Kidney epithelial cell (primary cell): ENCODE measurements around the gene NCKAP5. TPM values are rescaled to one million over a fixed set of nuclear protein-coding genes. Genes with fewer than 3 reads are reported as not detected.

ENCODE experiments used
- DNase-seq: peaks from one replicate; pipeline ENCODE4 v3.0.0-alpha.2; 2010; ENCODE audit warnings: low read depth
- H3K27me3 ChIP-seq: 2 replicates; pipeline ENCODE4 v1.6.0; 2011; ENCODE audit warnings: low read length; ENCODE audit not compliant: control insufficient read depth, insufficient read depth
- H3K36me3 ChIP-seq: 2 replicates; pipeline ENCODE4 v1.5.1; 2011; ENCODE audit warnings: low read length; ENCODE audit not compliant: control insufficient read depth, insufficient read depth
- H3K4me3 ChIP-seq: 2 replicates; pipeline ENCODE4 v1.5.1; 2011; ENCODE audit warnings: low read depth, mild to moderate bottlenecking, control low read depth, low read length
- CTCF ChIP-seq: IDR thresholded peaks from 2 replicates; pipeline ENCODE4 v1.5.1; 2011; ENCODE audit warnings: mild to moderate bottlenecking, moderate library complexity, low read length, control low read depth, inconsistent platforms; ENCODE audit not compliant: insufficient read depth, poor library complexity, severe bottlenecking
- total RNA-seq: library from RNA; depleted of rRNA; stranded (reverse); fragments of >200 nt; gene quantifications from 2 replicates; pipeline ENCODE4 v1.2.3, GENCODE V29; 2015

Gene NCKAP5
- total RNA-seq, 1 donor from 2014 or later, result 0.33 TPM

DNA sequence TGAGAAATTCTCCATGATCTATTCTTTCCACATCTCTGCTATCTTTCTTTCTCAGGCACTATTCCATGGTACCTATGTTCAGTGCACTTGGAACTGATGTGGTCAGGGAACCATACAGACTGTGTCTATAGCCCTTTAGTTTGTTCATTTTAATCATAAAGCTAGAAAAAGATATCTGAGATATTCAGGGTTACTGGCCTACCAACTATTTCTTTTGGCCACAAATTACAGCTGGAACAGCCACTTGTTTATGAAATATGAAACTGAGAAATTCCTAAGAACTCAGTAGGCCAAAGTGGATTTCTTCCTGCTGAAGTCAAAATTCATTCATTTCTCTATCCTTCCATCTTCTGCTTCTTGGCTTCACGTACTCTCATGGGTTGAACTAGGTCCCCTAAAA lies 875.4 kb downstream of the NCKAP5 start:
- TF ChIP-seq CTCF, result no peak

DNA sequence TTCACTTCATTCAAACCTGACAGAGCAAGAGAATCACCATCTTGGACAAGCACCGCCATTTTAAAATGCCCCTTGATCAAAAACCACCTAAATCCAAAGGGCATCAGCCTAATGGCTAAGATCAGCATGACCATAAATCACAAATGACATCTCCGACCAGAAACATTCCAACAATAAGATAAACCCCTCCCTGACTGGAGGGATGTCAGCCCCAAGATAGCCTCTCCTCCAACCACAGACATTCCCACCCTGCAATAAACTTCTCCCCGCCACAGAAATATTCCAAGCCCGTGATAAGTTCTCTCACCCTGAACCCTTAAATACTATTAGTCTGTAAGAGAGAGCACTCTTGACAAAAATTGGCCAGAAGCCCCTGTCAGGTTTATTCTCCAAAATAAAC lies 876.7 kb downstream of the NCKAP5 start:
- no peaks in the 10 kb centered on the region for H3K27me3 ChIP-seq
- no peak for DNase-seq
- TF ChIP-seq CTCF, result no peak
- no peak overlapping the region for H3K4me3 ChIP-seq
- no peaks in the 10 kb centered on the region for H3K36me3 ChIP-seq

More for the DNA sequence above, 875.4 kb downstream of the NCKAP5 start:
- Histone ChIP-seq H3K4me3 (no peak overlapping the region), H3K27me3 (no peaks in the 10 kb centered on the region), H3K36me3 (no peaks in the 10 kb centered on the region)
- DNase-seq, result no peak

DNA sequence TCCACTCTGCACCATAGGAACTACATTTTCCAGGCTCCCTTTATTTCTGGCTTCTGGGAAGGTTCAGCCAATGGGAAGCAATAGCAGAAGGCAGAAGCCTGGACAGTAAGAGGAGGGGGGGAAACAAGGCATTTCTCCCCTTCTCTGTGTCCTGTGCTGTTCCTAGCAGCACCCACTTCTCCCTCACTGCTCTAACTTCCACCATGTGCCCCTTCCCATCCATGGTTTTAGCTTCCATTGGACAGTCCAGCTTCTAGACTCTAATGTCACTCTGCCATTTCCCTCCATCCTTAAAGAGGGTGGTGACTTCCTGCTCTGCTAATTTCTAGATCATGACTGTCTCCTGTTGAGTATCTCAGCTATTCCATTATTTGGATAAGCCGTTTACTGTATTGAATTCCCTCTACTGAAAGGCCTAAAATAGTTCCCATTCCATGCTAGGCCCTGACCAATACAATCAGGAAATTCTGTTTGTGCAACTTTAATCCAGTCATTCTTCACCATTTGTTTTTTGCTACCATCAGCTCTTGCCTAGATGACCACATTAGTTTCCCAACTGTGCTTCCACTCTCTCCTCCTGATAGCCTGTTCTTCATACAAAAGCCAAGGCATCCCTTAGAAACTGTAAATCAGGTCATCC lies 877.5 kb downstream of the NCKAP5 start:
- no peak for DNase-seq
- no peaks in the 10 kb centered on the region for H3K27me3 ChIP-seq
- H3K4me3 ChIP-seq, result no peak overlapping the region
- H3K36me3 ChIP-seq, result no peaks in the 10 kb centered on the region
- TF ChIP-seq CTCF, result no peak

DNA sequence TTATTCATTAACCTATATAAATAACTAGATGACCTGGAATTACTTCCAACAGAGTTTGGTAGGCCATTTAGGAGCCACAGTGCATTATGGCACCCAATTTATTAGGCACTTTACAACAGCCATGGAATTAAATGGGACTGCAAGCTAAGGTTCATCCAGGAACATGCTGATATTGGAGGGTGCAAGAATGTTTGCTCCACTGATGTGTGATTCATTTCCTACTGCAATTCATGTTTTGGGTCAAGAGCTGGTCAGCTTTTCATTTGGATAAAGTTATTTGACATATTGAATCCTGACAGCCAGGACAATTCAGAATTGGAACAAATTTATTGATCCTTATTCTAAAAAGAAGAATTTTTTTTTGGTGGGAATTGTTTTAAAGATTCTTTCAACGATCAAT lies 886.5 kb downstream of the NCKAP5 start:
- TF ChIP-seq CTCF, result no peak
- Histone ChIP-seq H3K4me3 (no peak overlapping the region), H3K36me3 (no peaks in the 10 kb centered on the region), H3K27me3 (no peaks in the 10 kb centered on the region)
- no peak for DNase-seq

DNA sequence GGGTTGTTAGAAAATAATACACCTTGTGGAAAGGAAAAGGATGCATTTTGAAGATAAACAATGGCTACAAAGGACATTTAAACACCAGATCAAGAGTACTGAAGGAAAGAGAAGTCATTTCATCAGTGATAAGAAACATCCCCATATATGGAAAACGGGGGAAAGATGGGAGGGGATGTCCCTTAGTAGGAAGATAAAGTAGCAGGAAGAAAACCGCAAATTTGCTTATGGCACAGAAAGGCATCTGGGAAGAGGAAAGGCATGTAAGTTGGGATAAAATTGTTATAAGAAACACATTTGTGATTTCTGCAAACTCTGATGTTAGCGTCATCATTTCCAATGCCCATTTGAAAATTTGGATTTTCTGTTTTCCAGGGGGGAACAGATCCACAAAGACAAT lies 887.7 kb downstream of the NCKAP5 start:
- no peak overlapping the region for H3K4me3 ChIP-seq
- H3K27me3 ChIP-seq, result no peaks in the 10 kb centered on the region
- no peak for TF ChIP-seq CTCF
- no peak for DNase-seq
- no peaks in the 10 kb centered on the region for H3K36me3 ChIP-seq

DNA sequence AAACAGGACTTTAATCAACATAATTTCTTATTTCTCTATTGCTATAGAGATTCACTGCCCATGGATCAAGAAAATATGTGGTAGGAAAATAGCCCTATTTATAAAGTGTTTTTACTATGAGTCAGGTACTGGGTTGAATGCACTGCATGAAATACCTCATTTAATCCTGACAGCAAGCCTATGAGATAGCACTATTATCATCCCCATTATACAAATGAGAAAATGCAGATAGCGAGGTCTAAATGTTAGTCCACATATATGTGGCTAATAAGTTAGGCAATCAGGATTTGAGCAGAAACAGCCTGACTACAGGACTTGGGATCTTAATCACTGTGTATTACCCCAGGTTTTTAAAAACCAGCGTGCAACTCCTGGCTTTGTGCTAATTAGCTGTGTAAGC lies 889.8 kb downstream of the NCKAP5 start:
- no peak for DNase-seq
- no peaks in the 10 kb centered on the region for H3K27me3 ChIP-seq
- TF ChIP-seq CTCF, result no peak
- no peak overlapping the region for H3K4me3 ChIP-seq
- no peaks in the 10 kb centered on the region for H3K36me3 ChIP-seq
